GM11168 (cell line): ENCODE data around the gene TMEM52B.

Source experiments
- in situ Hi-C: fragments of 300-500 bp; cut with MboI; formaldehyde crosslinking; loops from one replicate; pipeline ENCODE4 v1.12.0; 2022; ENCODE audit warnings: low sequenced_read_pairs; ENCODE audit not compliant: unreplicated experiment

TMEM52B gene

DNA sequence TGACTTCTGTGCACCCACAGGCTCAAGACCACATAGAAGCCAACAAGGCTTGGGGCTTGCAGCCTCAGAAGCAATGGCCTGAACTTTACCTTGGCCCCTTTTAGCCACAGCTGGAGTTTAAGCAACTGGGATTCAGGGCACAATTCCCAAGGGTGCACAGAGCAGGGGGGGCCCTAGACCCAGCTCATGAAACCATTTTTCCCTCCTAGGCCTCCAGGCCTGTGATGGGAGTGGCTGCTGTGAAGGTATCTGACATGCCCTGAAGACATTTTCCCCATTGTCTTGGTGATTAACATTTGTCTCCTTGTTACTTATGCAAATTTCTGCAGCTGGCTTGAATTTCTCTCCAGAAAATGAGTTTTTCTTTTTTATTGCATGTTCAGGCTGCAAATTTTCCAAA is 55.7 kb downstream of the TMEM52B start:
- in situ Hi-C loops: no loop called here

DNA sequence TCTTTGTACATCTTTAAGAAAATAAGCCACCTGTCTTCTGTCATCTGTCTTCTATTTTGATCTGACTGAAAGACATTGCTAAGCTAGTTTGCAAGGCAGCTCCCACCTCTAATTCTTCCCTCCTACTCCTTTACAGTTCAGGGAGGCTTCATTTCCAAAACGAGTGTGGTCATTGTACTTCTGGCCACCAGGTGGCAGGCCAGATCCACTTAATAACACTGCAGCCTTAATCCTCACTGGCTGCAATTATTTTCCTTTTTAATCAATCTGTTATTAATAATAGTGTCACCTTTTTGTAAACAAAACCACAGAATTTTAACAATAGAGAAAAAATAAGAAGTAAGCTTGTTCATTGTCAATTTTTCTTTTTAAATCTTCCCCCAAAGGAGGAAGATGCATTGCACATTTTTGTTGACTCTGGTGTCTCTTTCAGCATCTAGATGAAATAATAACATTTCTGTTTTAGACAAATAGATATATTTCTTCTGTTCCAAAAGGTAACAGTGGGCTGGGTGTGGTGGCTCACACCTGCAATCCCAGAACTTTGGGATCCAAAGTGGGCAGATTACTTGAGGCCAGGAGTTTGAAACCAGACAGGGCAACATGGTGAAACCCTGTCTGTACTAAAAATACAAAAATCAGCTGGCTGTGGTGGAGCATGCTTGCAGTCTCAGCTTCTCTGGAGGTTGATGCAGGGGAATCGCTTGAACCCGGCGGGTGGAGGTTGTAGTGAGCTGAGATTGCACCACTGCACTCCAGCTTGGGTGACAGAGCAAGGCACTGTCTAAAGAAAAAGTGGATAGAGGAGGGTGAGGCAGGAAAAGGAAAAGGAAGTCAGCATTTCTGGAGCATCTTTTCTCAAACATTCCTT is 57.2 kb downstream of the TMEM52B start:
- in situ Hi-C loops: loop anchor here (5.0 kb wide), 1 partner anchor 326 kb away; no protein-coding TSS in a partner anchor

GRCh38 chr12:10236720-10237119 is 57.9 kb downstream of the TMEM52B start:
- in situ Hi-C loops: loop anchor here (5.0 kb wide), 1 partner anchor 326 kb away; no protein-coding TSS in a partner anchor

GRCh38 chr12:10238526-10238925 is 59.7 kb downstream of the TMEM52B start:
- in situ Hi-C loops: loop anchor here (5.0 kb wide), 1 partner anchor 324 kb away; no protein-coding TSS in a partner anchor

GRCh38 chr12:10241290-10241689 is 62.5 kb downstream of the TMEM52B start:
- in situ Hi-C loops: no loop called here
